ENCODE data around the gene LOX. TPM values are rescaled to one million over a fixed set of nuclear protein-coding genes. Genes with fewer than 3 reads are reported as not detected.

The LOX gene
- total RNA-seq, 1 donor from 2014 or later = 0.05 TPM

GRCh38 chr5:122085041-122085440 is 7.0 kb upstream of the LOX start:
- no peak overlapping the region for H3K27ac Mint-ChIP-seq
- intact Hi-C loops (cut with micrococcal nuclease) = no loop called here
- no peaks in the 10 kb centered on the region for H3K9me3 Mint-ChIP-seq
- H3K4me1 Mint-ChIP-seq = no peaks in the 10 kb centered on the region
- DNase-seq = no peak
- peaks cover 20% of the 10 kb centered on the region for H3K27me3 Mint-ChIP-seq
- H3K4me3 Mint-ChIP-seq = no peak overlapping the region
- no peaks in the 10 kb centered on the region for H3K36me3 Mint-ChIP-seq (ENCODE audit: low read depth)

- intact Hi-C loops (cut with micrococcal nuclease) = no loop called here
- DNase-seq = no peak
- Mint-ChIP-seq H3K4me1 (no peaks in the 10 kb centered on the region), H3K4me3 (no peak overlapping the region), H3K9me3 (no peaks in the 10 kb centered on the region), H3K27ac (no peak overlapping the region), H3K27me3 (peaks cover 32% of the 10 kb centered on the region), H3K36me3 (ENCODE audit: low read depth) (no peaks in the 10 kb centered on the region)
Observed at GRCh38 chr5:122083535-122083934, 5.5 kb upstream of the LOX start.

GRCh38 chr5:122081541-122081940 is 3.5 kb upstream of the LOX start:
- Mint-ChIP-seq H3K27ac (no peak overlapping the region), H3K27me3 (peaks cover 44% of the 10 kb centered on the region), H3K36me3 (ENCODE audit: low read depth) (no peaks in the 10 kb centered on the region), H3K4me3 (no peak overlapping the region), H3K9me3 (no peaks in the 10 kb centered on the region), H3K4me1 (peaks cover 13% of the 10 kb centered on the region)
- DNase-seq = no peak
- intact Hi-C loops (cut with micrococcal nuclease) = no loop called here

- Mint-ChIP-seq H3K27me3 (peaks cover 64% of the 10 kb centered on the region), H3K27ac (peak overlapping the region; percentile 65), H3K9me3 (no peaks in the 10 kb centered on the region), H3K36me3 (ENCODE audit: low read depth) (no peaks in the 10 kb centered on the region), H3K4me1 (peaks cover 13% of the 10 kb centered on the region), H3K4me3 (peak overlapping the region; percentile 85)
- intact Hi-C loops (cut with micrococcal nuclease) = loop anchor here (2.0 kb wide), 1 partner anchor 117 kb away; the partner anchor contains the start of gene SRFBP1
- no peak for DNase-seq
Observed at GRCh38 chr5:122077366-122078115, 518 bp downstream of the LOX start.

- intact Hi-C loops (cut with micrococcal nuclease) = loop anchor here (2.0 kb wide), 1 partner anchor 116 kb away; the partner anchor contains the start of gene SRFBP1
- no peaks in the 10 kb centered on the region for H3K36me3 Mint-ChIP-seq (ENCODE audit: low read depth)
- peaks cover 64% of the 10 kb centered on the region for H3K27me3 Mint-ChIP-seq
- H3K27ac Mint-ChIP-seq = peak overlapping the region; percentile 65
- H3K9me3 Mint-ChIP-seq = no peaks in the 10 kb centered on the region
- H3K4me3 Mint-ChIP-seq = peak overlapping the region; percentile 85
- peak; percentile 79 for DNase-seq
- H3K4me1 Mint-ChIP-seq = peaks cover 13% of the 10 kb centered on the region
Observed at GRCh38 chr5:122076669-122077365, 1.2 kb downstream of the LOX start.

GRCh38 chr5:122076050-122076461 is 2.0 kb downstream of the LOX start:
- no peak overlapping the region for H3K27ac Mint-ChIP-seq
- DNase-seq = no peak
- H3K4me1 Mint-ChIP-seq = peaks cover 13% of the 10 kb centered on the region
- no peaks in the 10 kb centered on the region for H3K36me3 Mint-ChIP-seq (ENCODE audit: low read depth)
- no peaks in the 10 kb centered on the region for H3K9me3 Mint-ChIP-seq
- peaks cover 61% of the 10 kb centered on the region for H3K27me3 Mint-ChIP-seq
- H3K4me3 Mint-ChIP-seq = no peak overlapping the region
- intact Hi-C loops (cut with micrococcal nuclease) = loop anchor here (2.0 kb wide), 1 partner anchor 115 kb away; the partner anchor contains the start of gene SRFBP1

GRCh38 chr5:122073864-122074263 is 4.2 kb downstream of the LOX start:
- DNase-seq = no peak
- Mint-ChIP-seq H3K9me3 (no peaks in the 10 kb centered on the region), H3K4me3 (no peak overlapping the region), H3K27me3 (peaks cover 44% of the 10 kb centered on the region), H3K4me1 (peaks cover 13% of the 10 kb centered on the region), H3K27ac (no peak overlapping the region), H3K36me3 (ENCODE audit: low read depth) (no peaks in the 10 kb centered on the region)
- intact Hi-C loops (cut with micrococcal nuclease) = no loop called here

GRCh38 chr5:122073018-122073417 is 5.0 kb downstream of the LOX start:
- Mint-ChIP-seq H3K9me3 (no peaks in the 10 kb centered on the region), H3K36me3 (ENCODE audit: low read depth) (no peaks in the 10 kb centered on the region), H3K4me1 (peaks cover 9% of the 10 kb centered on the region), H3K27ac (no peak overlapping the region), H3K4me3 (no peak overlapping the region), H3K27me3 (peaks cover 36% of the 10 kb centered on the region)
- no peak for DNase-seq
- intact Hi-C loops (cut with micrococcal nuclease) = no loop called here

- H3K4me1 Mint-ChIP-seq = no peaks in the 10 kb centered on the region
- H3K27me3 Mint-ChIP-seq = peaks cover 1% of the 10 kb centered on the region
- no peaks in the 10 kb centered on the region for H3K36me3 Mint-ChIP-seq (ENCODE audit: low read depth)
- intact Hi-C loops (cut with micrococcal nuclease) = no loop called here
- no peak overlapping the region for H3K27ac Mint-ChIP-seq
- H3K4me3 Mint-ChIP-seq = no peak overlapping the region
- H3K9me3 Mint-ChIP-seq = no peaks in the 10 kb centered on the region
- no peak for DNase-seq
Observed at GRCh38 chr5:122067390-122067789, 10.7 kb downstream of the LOX start.

- H3K9me3 Mint-ChIP-seq = no peaks in the 10 kb centered on the region
- H3K4me1 Mint-ChIP-seq = no peaks in the 10 kb centered on the region
- no peak overlapping the region for H3K4me3 Mint-ChIP-seq
- DNase-seq = no peak
- peaks cover 1% of the 10 kb centered on the region for H3K27me3 Mint-ChIP-seq
- no peak overlapping the region for H3K27ac Mint-ChIP-seq
- no peaks in the 10 kb centered on the region for H3K36me3 Mint-ChIP-seq (ENCODE audit: low read depth)
- intact Hi-C loops (cut with micrococcal nuclease) = no loop called here
Observed at GRCh38 chr5:122064992-122065391, 13.1 kb downstream of the LOX start.

GRCh38 chr5:122063836-122064235 is 14.2 kb downstream of the LOX start:
- H3K36me3 Mint-ChIP-seq (ENCODE audit: low read depth) = no peaks in the 10 kb centered on the region
- no peak for DNase-seq
- H3K4me1 Mint-ChIP-seq = no peaks in the 10 kb centered on the region
- intact Hi-C loops (cut with micrococcal nuclease) = no loop called here
- H3K27me3 Mint-ChIP-seq = peaks cover 1% of the 10 kb centered on the region
- no peak overlapping the region for H3K4me3 Mint-ChIP-seq
- no peaks in the 10 kb centered on the region for H3K9me3 Mint-ChIP-seq
- no peak overlapping the region for H3K27ac Mint-ChIP-seq

- Mint-ChIP-seq H3K4me1 (no peaks in the 10 kb centered on the region), H3K27me3 (peaks cover 1% of the 10 kb centered on the region), H3K9me3 (no peaks in the 10 kb centered on the region), H3K4me3 (no peak overlapping the region), H3K36me3 (ENCODE audit: low read depth) (no peaks in the 10 kb centered on the region), H3K27ac (no peak overlapping the region)
- intact Hi-C loops (cut with micrococcal nuclease) = no loop called here
- DNase-seq = no peak
Observed at GRCh38 chr5:122062205-122062604, 15.9 kb downstream of the LOX start.

GRCh38 chr5:122056913-122057312 is 21.1 kb downstream of the LOX start:
- no peak overlapping the region for H3K4me3 Mint-ChIP-seq
- intact Hi-C loops (cut with micrococcal nuclease) = no loop called here
- no peak for DNase-seq

GRCh38 chr5:122054266-122054665 is 23.8 kb downstream of the LOX start:
- Mint-ChIP-seq H3K4me1 (no peaks in the 10 kb centered on the region), H3K9me3 (no peaks in the 10 kb centered on the region)

More at GRCh38 chr5:122056913-122057312, 21.1 kb downstream of the LOX start:
- Mint-ChIP-seq H3K36me3 (ENCODE audit: low read depth) (peaks cover 2% of the 10 kb centered on the region), H3K27ac (no peak overlapping the region), H3K4me1 (no peaks in the 10 kb centered on the region), H3K27me3 (no peaks in the 10 kb centered on the region), H3K9me3 (no peaks in the 10 kb centered on the region)

More at GRCh38 chr5:122054266-122054665, 23.8 kb downstream of the LOX start:
- Mint-ChIP-seq H3K27me3 (no peaks in the 10 kb centered on the region), H3K27ac (peak overlapping the region; percentile 45), H3K36me3 (ENCODE audit: low read depth) (peaks cover 2% of the 10 kb centered on the region), H3K4me3 (no peak overlapping the region)
- no peak for DNase-seq
- intact Hi-C loops (cut with micrococcal nuclease) = no loop called here

Measured in activated CD4-positive, alpha-beta T cell treated with anti-CD3 and anti-CD28 coated beads, Interleukin-2, amount 10 ng/mL, durations not matched to agents 24 days and 14 days (primary cell).